Measurements from ENCODE around the gene COMMD6. TPM values are rescaled to one million over a fixed set of nuclear protein-coding genes. Genes with fewer than 3 reads are reported as not detected.

Gene COMMD6
- total and polyA plus RNA-seq, 2 experiments from 2014 or later: 34.9 to 339 TPM

DNA sequence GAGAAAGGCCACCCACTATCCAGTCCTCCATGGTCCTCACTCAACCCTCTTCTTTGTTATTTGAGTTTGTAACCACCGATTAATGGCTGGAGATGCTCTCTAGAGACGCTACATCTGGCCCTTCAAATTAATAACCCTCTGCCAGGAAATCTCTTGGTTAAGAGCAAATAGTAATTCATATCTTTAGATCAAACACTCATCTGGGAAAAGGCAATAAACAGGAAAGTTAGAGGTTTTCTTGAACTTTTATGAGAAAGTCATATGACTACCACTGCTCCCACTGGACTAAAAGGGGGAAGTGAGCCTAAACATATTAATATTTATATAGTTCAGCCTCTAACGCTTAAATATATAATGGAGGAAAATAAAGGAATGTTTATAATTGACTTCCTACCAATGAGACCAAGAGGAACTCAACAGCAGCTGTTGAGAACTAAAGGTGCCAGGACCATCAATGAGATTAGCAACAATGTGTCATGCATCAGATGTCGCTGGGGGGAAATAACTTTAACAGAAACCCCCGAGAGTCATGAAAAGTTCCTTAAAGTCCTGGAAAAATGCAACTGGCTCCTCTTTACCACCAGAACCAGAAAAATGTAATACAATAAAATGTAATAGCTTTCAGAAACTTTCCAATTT is 58.4 kb downstream of the COMMD6 start (continued):
- TF ChIP-seq, protein P1, sequence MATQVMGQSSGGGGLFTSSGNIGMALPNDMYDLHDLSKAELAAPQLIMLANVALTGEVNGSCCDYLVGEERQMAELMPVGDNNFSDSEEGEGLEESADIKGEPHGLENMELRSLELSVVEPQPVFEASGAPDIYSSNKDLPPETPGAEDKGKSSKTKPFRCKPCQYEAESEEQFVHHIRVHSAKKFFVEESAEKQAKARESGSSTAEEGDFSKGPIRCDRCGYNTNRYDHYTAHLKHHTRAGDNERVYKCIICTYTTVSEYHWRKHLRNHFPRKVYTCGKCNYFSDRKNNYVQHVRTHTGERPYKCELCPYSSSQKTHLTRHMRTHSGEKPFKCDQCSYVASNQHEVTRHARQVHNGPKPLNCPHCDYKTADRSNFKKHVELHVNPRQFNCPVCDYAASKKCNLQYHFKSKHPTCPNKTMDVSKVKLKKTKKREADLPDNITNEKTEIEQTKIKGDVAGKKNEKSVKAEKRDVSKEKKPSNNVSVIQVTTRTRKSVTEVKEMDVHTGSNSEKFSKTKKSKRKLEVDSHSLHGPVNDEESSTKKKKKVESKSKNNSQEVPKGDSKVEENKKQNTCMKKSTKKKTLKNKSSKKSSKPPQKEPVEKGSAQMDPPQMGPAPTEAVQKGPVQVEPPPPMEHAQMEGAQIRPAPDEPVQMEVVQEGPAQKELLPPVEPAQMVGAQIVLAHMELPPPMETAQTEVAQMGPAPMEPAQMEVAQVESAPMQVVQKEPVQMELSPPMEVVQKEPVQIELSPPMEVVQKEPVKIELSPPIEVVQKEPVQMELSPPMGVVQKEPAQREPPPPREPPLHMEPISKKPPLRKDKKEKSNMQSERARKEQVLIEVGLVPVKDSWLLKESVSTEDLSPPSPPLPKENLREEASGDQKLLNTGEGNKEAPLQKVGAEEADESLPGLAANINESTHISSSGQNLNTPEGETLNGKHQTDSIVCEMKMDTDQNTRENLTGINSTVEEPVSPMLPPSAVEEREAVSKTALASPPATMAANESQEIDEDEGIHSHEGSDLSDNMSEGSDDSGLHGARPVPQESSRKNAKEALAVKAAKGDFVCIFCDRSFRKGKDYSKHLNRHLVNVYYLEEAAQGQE (IDR thresholded peaks at IDR 0.05; ENCODE audit: unreplicated experiment): no peak
- no peak for TF ChIP-seq ZNF331 (CRISPR knock-in tag; IDR thresholded peaks at IDR 0.05; ENCODE audit: low read depth)
- TF ChIP-seq STAT1 (IDR thresholded peaks at IDR 0.05; ENCODE audit: unreplicated experiment): no peak
- no peak for TF ChIP-seq JUNB (IDR thresholded peaks at IDR 0.05; ENCODE audit: unreplicated experiment)
- TF ChIP-seq NANOG (IDR thresholded peaks at IDR 0.05; ENCODE audit: borderline replicate concordance): no peak
- no peak for TF ChIP-seq EZH2phosphoT487 (IDR thresholded peaks at IDR 0.05; ENCODE audit: unreplicated experiment)

DNA sequence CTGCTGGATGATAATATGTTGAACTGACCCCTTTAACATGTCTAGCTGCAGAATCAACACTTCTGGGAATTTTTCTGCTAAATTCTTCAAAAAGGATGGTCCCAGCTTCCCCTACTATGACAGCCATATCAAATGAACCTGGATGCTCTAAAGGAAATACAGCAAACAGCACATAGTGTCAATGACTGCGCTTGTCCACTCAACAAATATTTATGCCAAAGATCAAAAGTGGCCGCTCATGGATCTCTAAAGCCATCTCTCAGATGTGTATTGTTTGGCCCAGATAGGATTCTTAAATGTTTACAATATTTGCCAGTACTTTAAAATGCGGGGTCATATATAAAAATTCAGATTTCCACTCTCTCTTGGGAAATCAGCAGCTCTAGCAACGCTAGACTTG is 59.0 kb downstream of the COMMD6 start:
- Histone ChIP-seq H3K27me3 (ENCODE audit: insufficient read depth) (peaks cover 14% of the 10 kb centered on the region), H3K4me3 (no peak overlapping the region), H3K4me2 (no peak overlapping the region), H3K27ac (ENCODE audit: low read depth) (no peak overlapping the region), H3K36me3 (ENCODE audit: insufficient read depth) (no peaks in the 10 kb centered on the region), H4K20me1 (replicated peaks; ENCODE audit: insufficient read depth) (peaks cover 13% of the 10 kb centered on the region), H3F3A (replicated peaks; ENCODE audit: low read depth) (no peaks in the 10 kb centered on the region; the same call in 1 of the 2 replicates), H3K79me2 (replicated peaks; ENCODE audit: insufficient read depth) (peaks cover 66% of the 10 kb centered on the region), H3K9me2 (ENCODE audit: insufficient read depth) (no peaks in the 10 kb centered on the region), H2AFZ (no peak overlapping the region), H3K4me1 (ENCODE audit: insufficient read depth) (peaks cover 4% of the 10 kb centered on the region)
- TF ChIP-seq, protein P2, sequence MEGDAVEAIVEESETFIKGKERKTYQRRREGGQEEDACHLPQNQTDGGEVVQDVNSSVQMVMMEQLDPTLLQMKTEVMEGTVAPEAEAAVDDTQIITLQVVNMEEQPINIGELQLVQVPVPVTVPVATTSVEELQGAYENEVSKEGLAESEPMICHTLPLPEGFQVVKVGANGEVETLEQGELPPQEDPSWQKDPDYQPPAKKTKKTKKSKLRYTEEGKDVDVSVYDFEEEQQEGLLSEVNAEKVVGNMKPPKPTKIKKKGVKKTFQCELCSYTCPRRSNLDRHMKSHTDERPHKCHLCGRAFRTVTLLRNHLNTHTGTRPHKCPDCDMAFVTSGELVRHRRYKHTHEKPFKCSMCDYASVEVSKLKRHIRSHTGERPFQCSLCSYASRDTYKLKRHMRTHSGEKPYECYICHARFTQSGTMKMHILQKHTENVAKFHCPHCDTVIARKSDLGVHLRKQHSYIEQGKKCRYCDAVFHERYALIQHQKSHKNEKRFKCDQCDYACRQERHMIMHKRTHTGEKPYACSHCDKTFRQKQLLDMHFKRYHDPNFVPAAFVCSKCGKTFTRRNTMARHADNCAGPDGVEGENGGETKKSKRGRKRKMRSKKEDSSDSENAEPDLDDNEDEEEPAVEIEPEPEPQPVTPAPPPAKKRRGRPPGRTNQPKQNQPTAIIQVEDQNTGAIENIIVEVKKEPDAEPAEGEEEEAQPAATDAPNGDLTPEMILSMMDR (conservative IDR thresholded peaks at IDR 0.05; ENCODE audit: low read depth in 2 of 2): no peak
- H3K27me3 Mint-ChIP-seq (ENCODE audit: insufficient read depth, low read depth, poor library complexity): peaks cover 18% of the 10 kb centered on the region
- H3K27ac Mint-ChIP-seq: no peak overlapping the region
- ATAC-seq (no peak), DNase-seq (ENCODE audit: low spot score) (no peak)
- H3K36me3 Mint-ChIP-seq (ENCODE audit: low read depth): peaks cover 3% of the 10 kb centered on the region; the same call in 1 of the 3 replicates
- H3K4me1 Mint-ChIP-seq: peaks cover 33% of the 10 kb centered on the region
- H3K9me3 Mint-ChIP-seq: no peaks in the 10 kb centered on the region; the same call in 2 of the 3 replicates
- H3K4me3 Mint-ChIP-seq: no peak overlapping the region

Other genes starting within 250 kb of the COMMD6 start
- 37.1 and 38.2 TPM in 2 replicates for gene TBC1D4, start 55.7 kb downstream of the COMMD6 start, total RNA-seq (2014; rRNA removed; shearing (Covaris generic))
- 17.9 and 18.7 TPM in 2 replicates for gene TBC1D4, start 55.7 kb downstream of the COMMD6 start, polyA plus RNA-seq (2016; fragmentation: Nextera tagmentation; extraction: Ambion mirVana)
- 63.0 and 64.6 TPM in 2 replicates for gene UCHL3, start 11.9 kb upstream of the COMMD6 start, total RNA-seq (2014; rRNA removed; shearing (Covaris generic))
- gene UCHL3, start 11.9 kb upstream of the COMMD6 start, polyA plus RNA-seq (2016; fragmentation: Nextera tagmentation; extraction: Ambion mirVana): 130 and 143 TPM in 2 replicates
- 16.4 and 22.3 TPM in 2 replicates for gene LMO7, start 98.5 kb upstream of the COMMD6 start, total RNA-seq (2014; rRNA removed; shearing (Covaris generic))
- gene LMO7, start 98.5 kb upstream of the COMMD6 start, polyA plus RNA-seq (2016; fragmentation: Nextera tagmentation; extraction: Ambion mirVana): 20.2 and 26.9 TPM in 2 replicates